ENCODE measurements around the gene RAB8B.
"Not testable (repeated sequence)": the region's sequence is repeated elsewhere in the genome, so short reads cannot be mapped to it uniquely, and the experiment has no call there.

Gene RAB8B

GRCh38 chr15:63210151-63211091 lies 21.0 kb downstream of the RAB8B start:
- no peak for DNase-seq

- no peak for DNase-seq
Observed at GRCh38 chr15:63211092-63211490, 21.7 kb downstream of the RAB8B start.

- no peak for DNase-seq
Observed at GRCh38 chr15:63211549-63211948, 22.1 kb downstream of the RAB8B start.

- no peak for DNase-seq
Observed at GRCh38 chr15:63212050-63213004, 22.9 kb downstream of the RAB8B start.

- no peak for DNase-seq
Observed at GRCh38 chr15:63218100-63218808, 28.8 kb downstream of the RAB8B start.

- no peak for DNase-seq
Observed at GRCh38 chr15:63219196-63219710, 29.8 kb downstream of the RAB8B start.

GRCh38 chr15:63221346-63221745 lies 31.9 kb downstream of the RAB8B start:
- DNase-seq = no peak

GRCh38 chr15:63223463-63223862 lies 34.1 kb downstream of the RAB8B start:
- no peak for DNase-seq

GRCh38 chr15:63225381-63225780 lies 36.0 kb downstream of the RAB8B start:
- DNase-seq = no peak

- no peak for DNase-seq
Observed at GRCh38 chr15:63226155-63226883, 36.9 kb downstream of the RAB8B start.

GRCh38 chr15:63226966-63227401 lies 37.6 kb downstream of the RAB8B start:
- DNase-seq = no peak

- DNase-seq = no peak
Observed at GRCh38 chr15:63227689-63228088, 38.3 kb downstream of the RAB8B start.

- DNase-seq = no peak
Observed at GRCh38 chr15:63231206-63231605, 41.8 kb downstream of the RAB8B start.

GRCh38 chr15:63231706-63232105 lies 42.3 kb downstream of the RAB8B start:
- no peak for DNase-seq

- DNase-seq = no peak
Observed at GRCh38 chr15:63232405-63232804, 43.0 kb downstream of the RAB8B start.

GRCh38 chr15:63232943-63233342 lies 43.5 kb downstream of the RAB8B start:
- DNase-seq = no peak

GRCh38 chr15:63233667-63234423 lies 44.4 kb downstream of the RAB8B start:
- no peak for DNase-seq

GRCh38 chr15:63234451-63234870 lies 45.1 kb downstream of the RAB8B start:
- DNase-seq = no peak

GRCh38 chr15:63236272-63236671 lies 46.9 kb downstream of the RAB8B start:
- no peak for DNase-seq

- DNase-seq = not testable (repeated sequence)
Observed at GRCh38 chr15:63237086-63237485, 47.7 kb downstream of the RAB8B start.

- DNase-seq = no peak
Observed at GRCh38 chr15:63238171-63238570, 48.8 kb downstream of the RAB8B start.

Measured in DMS79 (cell line).